Left lung (tissue), 14 donors: ENCODE results near the gene CPNE1. TPM values are rescaled to one million over a fixed set of nuclear protein-coding genes. Genes with fewer than 3 reads are reported as not detected.
"Not testable (repeated sequence)": the region's sequence is repeated elsewhere in the genome, so short reads cannot be mapped to it uniquely, and the experiment has no call there.

ENCODE experiments used
- ATAC-seq: fragments of 200-7000 bp; cut with Tn5 transposase; one replicate; pipeline ENCODE4 v1.9.1; 2020; ENCODE audit warnings: moderate library complexity
- DNase-seq, 4 donors: peaks; one replicate each; pipeline ENCODE4 v3.0.0-alpha.2; 2013 to 2020
- H3K27ac ChIP-seq, 2 donors: fragments of 200-600 bp; sonication (generic) in 1 of 2; one replicate each; pipeline versions ENCODE4 v1.5.0 to v1.8.0; 2020 to 2021
- H3K27me3 ChIP-seq, 2 donors: fragments of 200-600 bp; sonication (generic) in 1 of 2; one replicate each; pipeline versions ENCODE4 v1.5.0 to v1.8.0; 2020 to 2021
- H3K36me3 ChIP-seq, 2 donors: fragments of 200-600 bp; sonication (generic) in 1 of 2; one replicate each; pipeline versions ENCODE4 v1.5.0 to v1.8.0; 2020 to 2021
- H3K4me1 ChIP-seq, 2 donors: fragments of 200-600 bp; one replicate each; pipeline ENCODE4 v1.8.0; 2021
- H3K4me3 ChIP-seq, 2 donors: fragments of 200-600 bp; sonication (generic) in 1 of 2; one replicate each; pipeline versions ENCODE4 v1.5.0 to v1.8.0; 2020 to 2021; ENCODE audit warnings: mild to moderate bottlenecking in 1 of 2
- H3K9me3 ChIP-seq, 2 donors: fragments of 200-600 bp; sonication (generic) in 1 of 2; one replicate each; pipeline versions ENCODE4 v1.5.0 to v1.8.0; 2020 to 2021
- CTCF ChIP-seq, 2 donors: fragments of 200-600 bp; sonication (generic) in 1 of 2; IDR thresholded peaks; one replicate each; pipeline versions ENCODE4 v1.5.0 to v1.8.0; 2021; ENCODE audit warnings: antibody characterized with exemption in 2 of 2
- intact Hi-C, 2 donors: fragments of 100-400 bp; cut with DNase I; formaldehyde crosslinking; loops; one replicate each; pipeline versions ENCODE4 v1.11.2 to v1.14.2; 2022
- long read RNA-seq, 12 donors: library from polyadenylated mRNA in 2 of 12; unstranded in 2 of 12; transcript quantifications; one replicate each; pipeline ENCODE4 v2.0.0 and lab custom pipeline, GENCODE V29; 2019 to 2026
- polyA plus RNA-seq, 6 donors: library from polyadenylated mRNA; unstranded; fragments of 120-200 nt; gene quantifications; one replicate each; pipeline ENCODE4 v1.2.1, GENCODE V29; 2013; ENCODE audit not compliant: insufficient read length in 6 of 6
- total RNA-seq, 2 donors: library from RNA; stranded (reverse); fragmentation: NEBNext Ultra II Directional; extraction: Animal tissue kit (Norgen Biotek cat#: 25700); gene quantifications; one replicate each; pipeline ENCODE4 v1.2.1, GENCODE V29; 2021
- donor health status: DM: no; HTN: yes; CAD: no.
- donor health status: DM: no; HTN: no; CAD: no.

The CPNE1 gene
- total RNA-seq = 100 to 1,000 TPM; 149 to 185 TPM
- polyA plus RNA-seq = 100 to 1,000 TPM; 177 to 272 (median 215) TPM
- long read RNA-seq, donor 1, transcript CPNE1-204 (16 exons, 1,928 nt) = minor isoform, 9 of 143 reads
- long read RNA-seq, donor 1, transcript CPNE1-221 (2 exons, 625 nt) = major isoform, 116 of 143 reads
- long read RNA-seq, donor 1, partial matches to known transcripts = 13 of 143 reads
- long read RNA-seq, donor 1, other reads (novel, unspliced or antisense) = 0 of 143 reads
- long read RNA-seq, donor 2, transcript CPNE1-221 (2 exons, 625 nt) = major isoform, 64 of 92 reads
- long read RNA-seq, donor 2, transcript CPNE1-204 (16 exons, 1,928 nt) = minor isoform, 11 of 92 reads
- long read RNA-seq, donor 2, partial matches to known transcripts = 5 of 92 reads
- long read RNA-seq, donor 2, other reads (novel, unspliced or antisense) = 6 of 92 reads
- long read RNA-seq, donor 3, transcript CPNE1-221 (2 exons, 625 nt) = major isoform, 70 of 104 reads
- long read RNA-seq, donor 3, transcript CPNE1-204 (16 exons, 1,928 nt) = minor isoform, 11 of 104 reads
- long read RNA-seq, donor 3, partial matches to known transcripts = 13 of 104 reads
- long read RNA-seq, donor 3, other reads (novel, unspliced or antisense) = 9 of 104 reads
- long read RNA-seq, donor 4, transcript CPNE1-204 (16 exons, 1,928 nt) = major isoform, 22 of 77 reads
- long read RNA-seq, donor 4, partial matches to known transcripts = 6 of 77 reads
- long read RNA-seq, donor 4, other reads (novel, unspliced or antisense) = 46 of 77 reads
- long read RNA-seq, donor 5, transcript CPNE1-204 (16 exons, 1,928 nt) = minor isoform, 5 of 75 reads
- long read RNA-seq, donor 5, transcript CPNE1-221 (2 exons, 625 nt) = major isoform, 66 of 75 reads
- long read RNA-seq, donor 5, partial matches to known transcripts = 0 of 75 reads
- long read RNA-seq, donor 5, other reads (novel, unspliced or antisense) = 0 of 75 reads
- long read RNA-seq, donor 6, transcript CPNE1-204 (16 exons, 1,928 nt) = minor isoform, 9 of 89 reads
- long read RNA-seq, donor 6, transcript CPNE1-221 (2 exons, 625 nt) = major isoform, 66 of 89 reads
- long read RNA-seq, donor 6, partial matches to known transcripts = 7 of 89 reads
- long read RNA-seq, donor 6, other reads (novel, unspliced or antisense) = 6 of 89 reads
- long read RNA-seq, donor 7, transcript CPNE1-221 (2 exons, 625 nt) = major isoform, 49 of 64 reads
- long read RNA-seq, donor 7, partial matches to known transcripts = 5 of 64 reads
- long read RNA-seq, donor 7, other reads (novel, unspliced or antisense) = 5 of 64 reads
- long read RNA-seq, donor 8, transcript CPNE1-204 (16 exons, 1,928 nt) = minor isoform, 5 of 59 reads
- long read RNA-seq, donor 8, transcript CPNE1-221 (2 exons, 625 nt) = major isoform, 45 of 59 reads
- long read RNA-seq, donor 8, partial matches to known transcripts = 0 of 59 reads
- long read RNA-seq, donor 8, other reads (novel, unspliced or antisense) = 5 of 59 reads
- long read RNA-seq, donor 9, partial matches to known transcripts = 0 of 1 reads
- long read RNA-seq, donor 9, other reads (novel, unspliced or antisense) = 0 of 1 reads
- long read RNA-seq, donor 10, transcript CPNE1-204 (16 exons, 1,928 nt) = major isoform, 27 of 91 reads
- long read RNA-seq, donor 10, partial matches to known transcripts = 6 of 91 reads
- long read RNA-seq, donor 10, other reads (novel, unspliced or antisense) = 57 of 91 reads
- long read RNA-seq, donor 11, transcript CPNE1-221 (2 exons, 625 nt) = major isoform, 47 of 57 reads
- long read RNA-seq, donor 11, partial matches to known transcripts = 0 of 57 reads
- long read RNA-seq, donor 11, other reads (novel, unspliced or antisense) = 7 of 57 reads
- long read RNA-seq, donor 12, transcript CPNE1-204 (16 exons, 1,928 nt) = minor isoform, 11 of 66 reads
- long read RNA-seq, donor 12, transcript CPNE1-221 (2 exons, 625 nt) = major isoform, 46 of 66 reads
- long read RNA-seq, donor 12, partial matches to known transcripts = 0 of 66 reads
- long read RNA-seq, donor 12, other reads (novel, unspliced or antisense) = 6 of 66 reads

DNA sequence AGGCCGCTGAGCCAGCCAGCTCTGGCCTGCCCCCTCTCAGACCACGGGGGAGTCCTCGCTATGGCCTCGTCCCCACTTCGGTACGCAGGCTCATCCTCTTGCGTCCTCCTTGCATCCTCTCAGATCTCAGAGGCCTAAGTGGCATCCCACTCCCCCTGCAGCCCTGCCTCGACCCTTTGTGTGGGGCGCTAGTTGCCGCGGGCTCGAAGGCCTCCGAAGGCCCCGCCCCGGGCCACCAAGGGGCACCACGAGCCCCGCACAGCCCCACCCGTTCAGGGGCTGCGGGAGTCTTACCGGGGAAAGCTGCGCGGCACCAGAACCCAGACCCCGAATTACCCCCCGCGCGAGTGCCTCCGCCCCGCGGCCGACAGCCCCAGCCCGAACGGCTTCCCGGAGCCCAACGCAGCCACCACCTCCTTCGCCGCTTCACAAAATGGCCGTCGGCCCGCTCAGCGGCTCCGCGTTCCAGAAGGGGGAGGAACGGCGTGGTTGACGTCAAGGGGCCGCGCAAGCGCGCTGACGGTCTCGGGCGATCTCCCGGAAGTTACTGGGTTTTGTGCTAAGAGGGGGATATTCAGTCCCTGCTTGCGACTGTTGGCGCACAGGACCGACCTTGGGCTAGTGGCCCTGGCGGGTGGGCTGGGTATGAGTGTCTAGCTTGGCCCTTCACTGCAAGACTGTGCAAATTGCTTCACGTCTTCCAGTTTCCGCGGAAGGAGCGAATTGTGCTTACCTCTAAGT lies at the start of gene CPNE1, which contains the start of gene RBM12:
CPNE1 (minus strand) TSS at position 435 of the 741 bp plus-strand sequence. CDS start 31,977 bp downstream, outside the sequence.
RBM12 (minus strand) TSS at position 435 of the 741 bp plus-strand sequence. CDS start 9,578 bp downstream, outside the sequence.
- Histone ChIP-seq H3K4me3 (peak within 1 kb of the TSS; percentile 94 to 98), H3K9me3 (no peaks in the 10 kb centered on the region), H3K36me3 (peaks cover 0 to 14% of the 10 kb centered on the region in 2 donors), H3K27me3 (no peaks in the 10 kb centered on the region), H3K27ac (peak within 1 kb of the TSS; percentile 97 to 98), H3K4me1 (peaks cover 30 to 45% of the 10 kb centered on the region in 2 donors)
- peak; percentile 93 to 98 (median 96) for DNase-seq
- TF ChIP-seq CTCF (IDR thresholded peaks at IDR 0.05) = peak in 1 of 2 donors; percentile 22
- ATAC-seq = peak; percentile 93
- intact Hi-C loops = no loop called here

GRCh38 chr20:35714127-35714526 lies 49.4 kb upstream of the CPNE1 start:
- Histone ChIP-seq H3K4me1 (peaks cover 0 to 24% of the 10 kb centered on the region in 2 donors), H3K27ac (no peak overlapping the region), H3K4me3 (no peak overlapping the region), H3K27me3 (no peaks in the 10 kb centered on the region), H3K9me3 (no peaks in the 10 kb centered on the region), H3K36me3 (peaks cover 0 to 100% of the 10 kb centered on the region in 2 donors)
- DNase-seq = no peak
- intact Hi-C loops = no loop called here
- TF ChIP-seq CTCF (IDR thresholded peaks at IDR 0.05) = no peak
- no peak for ATAC-seq

DNA sequence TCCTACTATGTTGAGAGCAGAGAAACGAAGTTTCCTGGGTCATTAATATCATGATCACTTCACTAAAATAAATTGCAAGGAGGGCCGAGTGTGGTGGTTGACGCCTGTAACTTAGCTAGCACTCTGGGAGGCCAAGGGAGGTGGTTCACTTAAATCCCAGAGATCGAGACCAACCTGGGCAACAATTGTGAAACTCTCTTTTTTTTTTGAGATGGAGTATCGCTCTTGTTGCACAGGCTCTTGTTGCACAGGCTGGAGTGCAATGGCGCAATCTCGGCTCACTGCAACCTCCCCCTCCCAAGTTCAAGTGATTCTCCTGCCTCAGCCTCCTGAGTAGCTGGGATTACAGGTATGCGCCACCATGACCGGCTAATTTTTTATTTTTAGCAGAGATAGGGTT lies 48.4 kb upstream of the CPNE1 start:
- peaks cover 0 to 100% of the 10 kb centered on the region in 2 donors for H3K36me3 ChIP-seq
- H3K9me3 ChIP-seq, H3K27ac ChIP-seq, ATAC-seq, intact Hi-C loops, H3K4me3 ChIP-seq, DNase-seq, H3K27me3 ChIP-seq: not testable (repeated sequence)
- H3K4me1 ChIP-seq = peaks cover 0 to 24% of the 10 kb centered on the region in 2 donors

- DNase-seq = no peak
- Histone ChIP-seq H3K4me1 (peaks cover 0 to 24% of the 10 kb centered on the region in 2 donors), H3K36me3 (peaks cover 0 to 100% of the 10 kb centered on the region in 2 donors), H3K4me3 (no peak overlapping the region), H3K9me3 (no peaks in the 10 kb centered on the region), H3K27me3 (no peaks in the 10 kb centered on the region), H3K27ac (no peak overlapping the region)
- ATAC-seq = no peak
- TF ChIP-seq CTCF (IDR thresholded peaks at IDR 0.05) = no peak
- intact Hi-C loops = no loop called here
Measured at GRCh38 chr20:35711588-35712209, 47.0 kb upstream of the CPNE1 start.
